ENCODE measurements around the gene ZNF143.

- no peak for TF ChIP-seq HDGF (IDR thresholded peaks at IDR 0.05; ENCODE audit: borderline replicate concordance)
- TF ChIP-seq SP1 (IDR thresholded peaks at IDR 0.05): no peak
- no peak for TF ChIP-seq FOXM1 (IDR thresholded peaks at IDR 0.05; ENCODE audit: borderline replicate concordance)
- no peak for TF ChIP-seq TARDBP (IDR thresholded peaks at IDR 0.05)
- TF ChIP-seq BHLHE40 (IDR thresholded peaks at IDR 0.05; ENCODE audit: borderline replicate concordance): no peak
- TF ChIP-seq PKNOX1 (IDR thresholded peaks at IDR 0.05): no peak
- TF ChIP-seq ELF4 (IDR thresholded peaks at IDR 0.05): no peak
- TF ChIP-seq CTBP1 (IDR thresholded peaks at IDR 0.05; ENCODE audit: borderline replicate concordance): no peak
- no peak for TF ChIP-seq SUZ12 (IDR thresholded peaks at IDR 0.05)
- TF ChIP-seq FOXK2 (IDR thresholded peaks at IDR 0.05): no peak
- no peak for TF ChIP-seq FOXA1 (IDR thresholded peaks at IDR 0.05)
- TF ChIP-seq ZNF384 (IDR thresholded peaks at IDR 0.05): no peak
These were observed 46.4 kb downstream of the ZNF143 start for GRCh38 chr11:9507277-9507580.
